Urinary bladder (tissue), 4 donors: ENCODE data around the gene CACNA1C. TPM values are rescaled to one million over a fixed set of nuclear protein-coding genes. Genes with fewer than 3 reads are reported as not detected.

Source experiments
- DNase-seq: peaks from one replicate; pipeline ENCODE4 v3.0.0-alpha.2; 2015; ENCODE audit errors: extremely low spot score
- H3K27ac ChIP-seq: one replicate; pipeline ENCODE4 v1.5.1; 2013; ENCODE audit warnings: low read depth, mild to moderate bottlenecking, moderate library complexity
- H3K36me3 ChIP-seq: one replicate; pipeline ENCODE4 v1.6.1; 2013; ENCODE audit warnings: mild to moderate bottlenecking, moderate library complexity; ENCODE audit not compliant: insufficient read depth
- H3K4me1 ChIP-seq: one replicate; pipeline ENCODE4 v1.6.1; 2013; ENCODE audit warnings: mild to moderate bottlenecking, moderate library complexity; ENCODE audit not compliant: insufficient read depth
- H3K4me3 ChIP-seq: one replicate; pipeline ENCODE4 v1.5.1; 2013; ENCODE audit warnings: low read depth, low read length
- WGBS: extraction: QIAGEN DNeasy Blood & Tissue Kit; methylation state at CpG from one replicate; pipeline ENCODE4 v1.1.7; 2013; 5-methylcytosine and 5-hydroxymethylcytosine counted together
- polyA plus RNA-seq: library from polyadenylated mRNA; stranded (reverse); fragments of 200-250 nt; gene quantifications from one replicate; pipeline ENCODE4 v1.2.3, GENCODE V29; 2013
- total RNA-seq: library from RNA; depleted of rRNA; stranded (reverse); fragments of >200 nt; gene quantifications from one replicate; pipeline ENCODE4 v1.2.3, GENCODE V29; 2014
- donor health status: healthy with polysubstance abuse.
- donor health status: healthy.

The CACNA1C gene
- total and polyA plus RNA-seq, 2 donors = 25.7 to 34.5 TPM

DNA sequence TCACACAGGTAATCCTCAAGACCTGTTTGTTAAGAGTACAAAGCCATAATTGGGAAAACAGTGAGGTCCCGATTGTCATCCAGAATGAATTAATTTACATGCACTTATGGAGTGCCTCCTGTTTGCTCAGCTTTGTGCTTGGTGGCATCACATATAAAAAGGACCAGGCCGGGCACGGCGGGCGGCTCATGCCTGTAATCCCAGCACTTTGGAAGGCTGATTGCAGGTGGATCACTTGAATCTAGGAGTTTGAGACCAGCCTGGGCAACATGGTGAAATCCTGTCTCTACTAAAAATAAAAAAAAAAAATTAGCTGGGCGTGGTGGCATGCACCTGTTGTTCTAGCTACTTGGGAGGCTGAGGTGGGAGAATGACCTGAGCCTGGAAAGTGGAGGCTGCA is 247.4 kb downstream of the CACNA1C start:
- H3K4me1 ChIP-seq = no peaks in the 10 kb centered on the region
- no peak overlapping the region for H3K4me3 ChIP-seq
- no peak for DNase-seq
- whole genome bisulfite sequencing = 98% methylated on average over 6 of the region's 6 CpGs
- no peaks in the 10 kb centered on the region for H3K36me3 ChIP-seq
- no peak overlapping the region for H3K27ac ChIP-seq

DNA sequence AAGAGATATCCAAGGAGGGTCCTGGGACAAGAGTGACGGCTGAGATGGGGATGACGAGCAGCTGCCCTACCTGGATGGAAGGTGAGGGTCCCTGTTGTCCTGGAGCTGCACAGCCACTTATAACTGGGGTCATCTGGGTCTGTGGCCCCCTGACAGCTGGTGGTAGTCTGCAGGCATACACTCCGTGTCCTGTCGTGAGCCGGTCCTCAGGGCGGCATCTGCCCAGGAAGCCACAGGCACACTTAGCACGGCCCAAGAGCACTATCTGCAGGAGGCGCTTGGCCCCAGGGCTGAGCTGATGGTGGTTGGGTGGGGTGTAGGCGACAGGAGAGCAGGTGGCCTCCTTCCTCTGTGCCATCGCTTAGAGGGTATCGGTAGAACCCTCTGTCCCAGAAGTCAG is 248.1 kb downstream of the CACNA1C start:
- 94% methylated on average over 11 of the region's 11 CpGs for whole genome bisulfite sequencing
- no peaks in the 10 kb centered on the region for H3K36me3 ChIP-seq
- H3K4me3 ChIP-seq = no peak overlapping the region
- no peaks in the 10 kb centered on the region for H3K4me1 ChIP-seq
- no peak overlapping the region for H3K27ac ChIP-seq
- no peak for DNase-seq

- Histone ChIP-seq H3K4me3 (no peak overlapping the region), H3K36me3 (no peaks in the 10 kb centered on the region), H3K4me1 (no peaks in the 10 kb centered on the region), H3K27ac (no peak overlapping the region)
- WGBS = 58% methylated on average over 14 of the region's 14 CpGs
- no peak for DNase-seq
Observed at GRCh38 chr12:2301531-2302461, 249.0 kb downstream of the CACNA1C start.

DNA sequence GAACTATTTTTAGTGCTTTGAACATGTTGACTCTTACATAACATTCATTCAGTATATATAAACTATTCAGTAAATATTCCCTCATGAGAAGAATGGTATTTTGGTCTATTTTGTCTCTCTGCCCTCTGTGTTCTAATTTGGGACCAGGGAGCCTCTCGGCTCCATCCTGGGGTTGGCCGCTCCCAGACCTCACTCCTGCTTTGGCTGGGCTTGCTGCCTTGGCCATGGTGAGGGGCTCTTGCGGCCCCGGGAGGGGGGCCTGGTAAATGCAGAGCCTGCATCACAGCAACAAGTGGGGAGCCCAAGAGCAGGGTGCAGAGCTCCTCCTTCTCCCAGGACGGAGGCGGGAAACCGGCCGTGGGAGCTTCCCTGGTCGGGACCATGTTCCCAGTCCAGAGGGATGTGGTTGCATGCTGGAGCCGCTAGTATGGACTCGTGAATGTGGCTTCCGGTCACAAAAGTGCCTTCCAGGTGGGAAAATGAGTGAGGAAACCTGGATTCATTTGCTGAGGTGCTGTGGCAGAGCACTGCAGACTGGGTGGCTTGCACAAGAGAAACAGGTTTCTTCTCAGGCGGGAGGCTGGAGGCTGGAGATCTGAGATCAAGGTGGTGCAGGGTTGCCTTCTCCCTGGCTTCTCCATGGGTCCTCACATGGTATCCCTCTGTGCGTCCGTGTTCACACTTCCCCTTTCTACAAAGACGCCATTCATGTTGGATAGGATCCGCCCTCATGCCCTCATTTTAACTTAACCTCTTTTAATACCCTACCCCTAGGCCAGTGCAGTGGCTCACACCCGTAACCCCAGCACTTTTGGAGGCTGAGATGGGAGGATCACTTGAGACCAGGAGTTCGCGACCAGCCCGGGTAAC is 250.2 kb downstream of the CACNA1C start:
- DNase-seq = no peak
- Histone ChIP-seq H3K4me1 (no peaks in the 10 kb centered on the region), H3K27ac (no peak overlapping the region), H3K4me3 (no peak overlapping the region), H3K36me3 (no peaks in the 10 kb centered on the region)
- WGBS = 83% methylated on average over 21 of the region's 21 CpGs

- no peak overlapping the region for H3K4me3 ChIP-seq
- no peak for DNase-seq
- no peak overlapping the region for H3K27ac ChIP-seq
- H3K36me3 ChIP-seq = no peaks in the 10 kb centered on the region
- WGBS = 81% methylated on average over 12 of the region's 12 CpGs
- no peaks in the 10 kb centered on the region for H3K4me1 ChIP-seq
Observed at GRCh38 chr12:2304223-2304622, 251.4 kb downstream of the CACNA1C start.

DNA sequence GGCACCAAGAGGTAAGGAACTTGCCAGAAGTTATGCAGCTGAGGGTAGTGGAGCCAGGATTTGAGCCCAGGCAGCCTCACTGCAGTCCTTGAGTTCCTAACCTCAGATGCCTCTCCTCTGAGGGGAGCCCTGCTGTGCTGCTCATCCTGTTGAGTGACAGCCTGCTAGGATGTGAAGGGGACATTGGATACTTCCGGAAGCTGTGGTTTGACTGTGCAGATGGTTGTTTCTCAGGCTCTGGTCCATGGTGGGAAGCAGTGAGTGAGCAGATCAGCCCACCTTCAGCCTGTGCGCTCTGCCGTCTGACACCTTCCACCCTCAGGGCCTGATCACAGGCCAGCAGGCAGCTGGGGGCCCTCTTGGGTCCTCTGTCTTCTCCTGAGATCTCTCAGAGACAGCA is 253.2 kb downstream of the CACNA1C start:
- H3K4me3 ChIP-seq = no peak overlapping the region
- no peaks in the 10 kb centered on the region for H3K4me1 ChIP-seq
- no peak overlapping the region for H3K27ac ChIP-seq
- no peaks in the 10 kb centered on the region for H3K36me3 ChIP-seq
- no peak for DNase-seq
- 76% methylated on average over 3 of the region's 3 CpGs for WGBS

- 81% methylated on average over 4 of the region's 4 CpGs for WGBS
- no peak for DNase-seq
- Histone ChIP-seq H3K4me3 (no peak overlapping the region), H3K36me3 (no peaks in the 10 kb centered on the region), H3K4me1 (no peaks in the 10 kb centered on the region), H3K27ac (no peak overlapping the region)
Observed at GRCh38 chr12:2306735-2307134, 253.9 kb downstream of the CACNA1C start.

DNA sequence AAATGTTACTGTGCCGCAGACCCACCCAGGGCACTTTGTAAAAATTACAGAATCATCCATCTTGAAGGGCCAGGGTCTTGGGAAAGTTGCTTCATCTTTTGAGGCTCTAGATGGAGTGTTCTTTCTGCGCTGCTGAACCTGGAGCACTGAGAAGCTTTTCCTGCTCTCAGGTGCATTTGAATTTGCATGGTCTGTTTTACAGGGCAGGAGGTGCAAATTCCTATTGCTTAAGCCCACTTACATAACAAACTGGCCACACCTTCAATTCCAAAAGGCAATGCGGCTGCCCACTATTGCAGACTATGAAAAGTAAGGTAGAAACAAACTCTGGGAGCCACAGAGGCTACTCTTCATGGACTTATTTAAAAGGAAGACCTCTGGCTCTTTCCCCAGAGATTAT is 254.8 kb downstream of the CACNA1C start:
- Histone ChIP-seq H3K27ac (no peak overlapping the region), H3K4me1 (no peaks in the 10 kb centered on the region), H3K36me3 (no peaks in the 10 kb centered on the region), H3K4me3 (no peak overlapping the region)
- WGBS = 96% methylated on average over 3 of the region's 3 CpGs
- DNase-seq = no peak

DNA sequence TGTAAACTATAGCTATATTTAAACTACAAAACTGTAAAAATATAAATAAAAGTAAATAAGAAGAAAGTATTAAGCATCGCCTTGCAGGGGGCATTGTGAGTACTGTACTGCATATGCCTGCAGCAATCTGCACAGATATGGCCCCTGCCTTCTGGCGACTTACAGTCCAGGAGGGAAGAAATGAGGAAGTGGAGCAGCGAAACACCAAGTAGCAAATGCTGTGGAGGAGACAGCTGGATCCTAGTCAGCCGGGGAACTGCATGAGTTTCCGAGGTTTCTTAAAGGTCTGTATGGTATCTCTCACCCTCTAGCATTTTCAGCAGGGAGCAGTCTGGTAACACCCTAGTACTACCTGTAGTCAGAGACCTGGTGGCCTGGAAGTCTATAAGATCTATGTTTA is 256.9 kb downstream of the CACNA1C start:
- no peak overlapping the region for H3K4me3 ChIP-seq
- no peaks in the 10 kb centered on the region for H3K4me1 ChIP-seq
- no peak overlapping the region for H3K27ac ChIP-seq
- H3K36me3 ChIP-seq = no peaks in the 10 kb centered on the region
- DNase-seq = no peak
- 83% methylated on average over 5 of the region's 5 CpGs for whole genome bisulfite sequencing

GRCh38 chr12:2311020-2311778 is 258.4 kb downstream of the CACNA1C start:
- Histone ChIP-seq H3K36me3 (no peaks in the 10 kb centered on the region), H3K4me3 (no peak overlapping the region), H3K4me1 (no peaks in the 10 kb centered on the region), H3K27ac (no peak overlapping the region)
- WGBS = 66% methylated on average over 15 of the region's 15 CpGs
- no peak for DNase-seq

DNA sequence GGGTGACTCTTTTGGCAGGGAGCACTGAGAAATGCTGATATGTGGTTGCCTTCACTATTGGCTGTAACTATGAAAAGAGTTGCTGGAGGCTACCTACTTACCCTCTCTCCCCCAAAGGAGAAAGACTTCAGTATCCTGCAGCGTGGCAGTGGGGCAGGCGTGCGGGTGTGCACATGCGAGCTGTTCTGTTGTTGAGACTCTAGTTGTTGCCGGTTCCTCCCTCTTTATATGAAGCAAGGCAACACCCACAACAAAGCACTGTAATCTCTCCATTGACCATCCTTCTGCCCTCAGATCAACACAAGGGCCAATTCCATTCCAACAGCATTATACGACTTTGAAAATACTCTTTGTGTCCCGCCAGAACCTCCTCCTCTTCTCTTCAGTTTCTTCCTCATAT is 259.4 kb downstream of the CACNA1C start:
- H3K4me1 ChIP-seq = no peaks in the 10 kb centered on the region
- no peak overlapping the region for H3K4me3 ChIP-seq
- H3K36me3 ChIP-seq = no peaks in the 10 kb centered on the region
- DNase-seq = no peak
- WGBS = 88% methylated on average over 7 of the region's 7 CpGs
- no peak overlapping the region for H3K27ac ChIP-seq

GRCh38 chr12:2312770-2313169 is 260.0 kb downstream of the CACNA1C start:
- Histone ChIP-seq H3K4me3 (no peak overlapping the region), H3K36me3 (no peaks in the 10 kb centered on the region), H3K4me1 (no peaks in the 10 kb centered on the region), H3K27ac (no peak overlapping the region)
- WGBS = 97% methylated on average over 1 of the region's 1 CpG
- DNase-seq = no peak

DNA sequence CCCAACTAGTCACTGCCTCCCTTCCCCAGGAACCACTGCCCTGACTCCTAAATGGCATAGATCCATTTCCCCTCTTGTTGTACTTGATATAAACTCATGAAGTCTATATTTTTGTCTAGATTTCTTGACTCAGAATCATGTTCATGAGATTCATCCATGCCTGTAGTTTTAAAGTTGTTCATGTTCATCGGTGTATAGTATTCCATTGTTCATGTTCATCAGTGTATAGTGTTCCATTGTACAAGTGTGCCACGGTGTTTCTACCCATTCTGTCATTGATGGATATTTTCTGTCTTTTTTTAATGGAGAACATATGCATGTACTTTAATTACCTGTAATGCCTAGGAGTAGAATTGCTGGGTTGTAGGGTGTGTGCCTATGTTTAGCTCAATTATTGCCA is 261.7 kb downstream of the CACNA1C start:
- H3K36me3 ChIP-seq = no peaks in the 10 kb centered on the region
- no peaks in the 10 kb centered on the region for H3K4me1 ChIP-seq
- 97% methylated on average over 2 of the region's 2 CpGs for WGBS
- no peak overlapping the region for H3K4me3 ChIP-seq
- no peak for DNase-seq
- no peak overlapping the region for H3K27ac ChIP-seq
